HEK293 (cell line): ENCODE results near the gene BUD23.
A peak's percentile ranks its signal among the peaks of the same experiment; 100 is the strongest.

Experiments used
- EGR2 ChIP-seq: fragments of 450-650 bp; formaldehyde crosslinking; IDR thresholded peaks from 2 replicates; pipeline ENCODE4 v1.5.1; 2016; ENCODE audit warnings: low read depth, missing biosample characterization, missing genetic modification characterization
- FEZF1 ChIP-seq: fragments of 450-650 bp; formaldehyde crosslinking; IDR thresholded peaks from 2 replicates; pipeline ENCODE4 v1.5.1; 2016; ENCODE audit warnings: missing biosample characterization, missing genetic modification characterization
- INSM2 ChIP-seq: fragments of 450-650 bp; formaldehyde crosslinking; IDR thresholded peaks from 2 replicates; pipeline ENCODE4 v1.5.1; 2016; ENCODE audit warnings: missing biosample characterization, missing genetic modification characterization
- MZF1 ChIP-seq: fragments of 450-650 bp; formaldehyde crosslinking; IDR thresholded peaks from 2 replicates; pipeline ENCODE4 v1.5.1; 2017; ENCODE audit warnings: missing biosample characterization, missing genetic modification characterization, borderline replicate concordance
- REST ChIP-seq: fragments of 450-650 bp; formaldehyde crosslinking; IDR thresholded peaks from 2 replicates; pipeline ENCODE4 v1.5.1; 2016; ENCODE audit warnings: missing biosample characterization, missing genetic modification characterization
- SALL2 ChIP-seq: fragments of 450-650 bp; formaldehyde crosslinking; IDR thresholded peaks from 2 replicates; pipeline ENCODE4 v1.5.0; 2017; ENCODE audit warnings: missing biosample characterization, mild to moderate bottlenecking, missing genetic modification characterization, borderline replicate concordance
- SCRT2 ChIP-seq: fragments of 450-650 bp; formaldehyde crosslinking; IDR thresholded peaks from 2 replicates; pipeline ENCODE4 v1.5.1; 2016; ENCODE audit warnings: missing biosample characterization, missing genetic modification characterization
- TCF7L2 ChIP-seq: IDR thresholded peaks from 2 replicates; pipeline ENCODE4 v1.6.1; 2011; ENCODE audit warnings: low read depth, mild to moderate bottlenecking, inconsistent platforms, low read length, moderate library complexity, borderline replicate concordance
- WT1 ChIP-seq: fragments of 450-650 bp; formaldehyde crosslinking; IDR thresholded peaks from 2 replicates; pipeline ENCODE4 v1.5.1; 2016; ENCODE audit warnings: missing biosample characterization, missing genetic modification characterization
- ZBTB11 ChIP-seq: fragments of 450-650 bp; formaldehyde crosslinking; conservative IDR thresholded peaks from 2 replicates; pipeline ENCODE4 v1.5.1; 2016; ENCODE audit warnings: low read depth, missing biosample characterization, missing genetic modification characterization
- ZFP3 ChIP-seq: fragments of 450-650 bp; formaldehyde crosslinking; IDR thresholded peaks from 2 replicates; pipeline ENCODE4 v1.5.1; 2016; ENCODE audit warnings: low read depth, missing biosample characterization, missing genetic modification characterization
- ZNF10 ChIP-seq: fragments of 450-650 bp; formaldehyde crosslinking; IDR thresholded peaks from 2 replicates; pipeline ENCODE4 v1.5.1; 2017; ENCODE audit warnings: missing biosample characterization, missing genetic modification characterization
- ZNF138 ChIP-seq: fragments of 450-650 bp; formaldehyde crosslinking; IDR thresholded peaks from 2 replicates; pipeline ENCODE4 v1.5.1; 2016; ENCODE audit warnings: missing biosample characterization, missing genetic modification characterization, borderline replicate concordance
- ZNF140 ChIP-seq: fragments of 450-650 bp; formaldehyde crosslinking; IDR thresholded peaks from 2 replicates; pipeline ENCODE4 v1.5.1; 2016; ENCODE audit warnings: missing biosample characterization, missing genetic modification characterization
- ZNF148 ChIP-seq: fragments of 450-650 bp; formaldehyde crosslinking; IDR thresholded peaks from 2 replicates; pipeline ENCODE4 v1.5.0; 2017; ENCODE audit warnings: missing biosample characterization, missing genetic modification characterization, borderline replicate concordance
- ZNF16 ChIP-seq: fragments of 450-650 bp; formaldehyde crosslinking; IDR thresholded peaks from 2 replicates; pipeline ENCODE4 v1.5.1; 2016; ENCODE audit warnings: low read depth, missing biosample characterization, missing genetic modification characterization
- ZNF2 ChIP-seq: fragments of 450-650 bp; formaldehyde crosslinking; IDR thresholded peaks from 2 replicates; pipeline ENCODE4 v1.5.1; 2016; ENCODE audit warnings: missing biosample characterization, missing genetic modification characterization
- ZNF292 ChIP-seq: fragments of 450-650 bp; formaldehyde crosslinking; IDR thresholded peaks from 2 replicates; pipeline ENCODE4 v1.5.1; 2016; ENCODE audit warnings: low read depth, missing biosample characterization, missing genetic modification characterization, borderline replicate concordance
- ZNF404 ChIP-seq: fragments of 450-650 bp; formaldehyde crosslinking; IDR thresholded peaks from 2 replicates; pipeline ENCODE4 v1.5.1; 2017; ENCODE audit warnings: missing biosample characterization, missing genetic modification characterization
- ZNF416 ChIP-seq: fragments of 450-650 bp; formaldehyde crosslinking; IDR thresholded peaks from 2 replicates; pipeline ENCODE4 v1.5.1; 2016; ENCODE audit warnings: missing biosample characterization, missing genetic modification characterization
- ZNF510 ChIP-seq: fragments of 450-650 bp; formaldehyde crosslinking; IDR thresholded peaks from 2 replicates; pipeline ENCODE4 v1.5.1; 2018; ENCODE audit warnings: mild to moderate bottlenecking, missing genetic modification characterization, missing biosample characterization; ENCODE audit not compliant: insufficient replicate concordance
- ZNF585B ChIP-seq: fragments of 450-650 bp; formaldehyde crosslinking; IDR thresholded peaks from 2 replicates; pipeline ENCODE4 v1.5.1; 2016; ENCODE audit warnings: missing biosample characterization, missing genetic modification characterization
- ZNF596 ChIP-seq: fragments of 450-650 bp; IDR thresholded peaks from 2 replicates; pipeline ENCODE4 v1.5.0; 2018; ENCODE audit warnings: missing biosample characterization, mild to moderate bottlenecking, missing genetic modification characterization, moderate library complexity
- ZNF701 ChIP-seq: fragments of 450-650 bp; formaldehyde crosslinking; IDR thresholded peaks from 2 replicates; pipeline ENCODE4 v1.5.1; 2016; ENCODE audit warnings: missing biosample characterization, missing genetic modification characterization
- ZSCAN16 ChIP-seq: fragments of 450-650 bp; formaldehyde crosslinking; IDR thresholded peaks from 2 replicates; pipeline ENCODE4 v1.5.1; 2016; ENCODE audit warnings: missing biosample characterization, missing genetic modification characterization

Gene BUD23

GRCh38 chr7:73741600-73741999 is 58.2 kb downstream of the BUD23 start (continued):
- peak; percentile 98 for TF ChIP-seq ZNF10
- TF ChIP-seq INSM2 (tag by site-specific recombination): no peak
- no peak for TF ChIP-seq ZNF148 (tag by site-specific recombination)
- TF ChIP-seq SALL2 (tag by site-specific recombination): no peak
- no peak for TF ChIP-seq ZNF138 (tag by site-specific recombination)
- no peak for TF ChIP-seq REST (tag by site-specific recombination)
- TF ChIP-seq WT1 (tag by site-specific recombination): peak; percentile 78
- TF ChIP-seq SCRT2 (tag by site-specific recombination): no peak
- no peak for TF ChIP-seq ZNF292 (tag by site-specific recombination)
- no peak for TF ChIP-seq ZNF585B (tag by site-specific recombination)
- TF ChIP-seq ZNF404 (tag by site-specific recombination): no peak
- TF ChIP-seq MZF1 (tag by site-specific recombination): no peak
- TF ChIP-seq ZNF701 (tag by site-specific recombination): no peak
- TF ChIP-seq TCF7L2: no peak
- no peak for TF ChIP-seq ZSCAN16 (tag by site-specific recombination)
- TF ChIP-seq ZNF416 (tag by site-specific recombination): no peak
- no peak for TF ChIP-seq ZNF16 (tag by site-specific recombination)
- no peak for TF ChIP-seq ZBTB11 (tag by site-specific recombination)
- TF ChIP-seq ZNF596 (tag by site-specific recombination): no peak
- TF ChIP-seq FEZF1 (tag by site-specific recombination): no peak
- no peak for TF ChIP-seq ZNF2 (tag by site-specific recombination)
- TF ChIP-seq ZNF510: no peak
- peak; percentile 97 for TF ChIP-seq EGR2
- no peak for TF ChIP-seq ZNF140 (tag by site-specific recombination)
- no peak for TF ChIP-seq ZFP3 (tag by site-specific recombination)
